AG08396 (cell line): ENCODE measurements around the gene FRYL.
A peak's percentile ranks its signal among the peaks of the same experiment; 100 is the strongest.
"Not testable (repeated sequence)": the region's sequence is repeated elsewhere in the genome, so short reads cannot be mapped to it uniquely, and the experiment has no call there.

Experiments used
- DNase-seq: peaks from one replicate; pipeline ENCODE4 v3.0.0; 2012; ENCODE audit warnings: low spot score, mixed read lengths

The FRYL gene

DNA sequence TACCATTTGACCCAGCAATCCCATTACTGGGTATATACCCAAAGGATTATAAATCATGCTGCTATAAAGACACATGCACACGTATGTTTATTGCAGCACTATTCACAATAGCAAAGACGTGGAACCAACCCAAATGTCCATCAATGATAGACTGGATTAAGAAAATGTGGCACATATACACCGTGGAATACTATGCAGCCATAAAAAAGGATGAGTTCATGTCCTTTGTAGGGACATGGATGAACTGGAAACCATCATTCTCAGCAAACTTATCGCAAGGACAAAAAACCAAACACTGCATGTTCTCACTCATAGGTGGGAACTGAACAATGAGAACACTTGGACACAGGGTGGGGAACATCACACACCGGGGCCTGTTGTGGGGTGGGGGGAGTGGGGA lies 34.9 kb downstream of the FRYL start:
- not testable (repeated sequence) for DNase-seq

- DNase-seq = no peak
These were observed 37.7 kb downstream of the FRYL start for GRCh38 chr4:48742412-48742811.

GRCh38 chr4:48739560-48740019 lies 40.5 kb downstream of the FRYL start:
- no peak for DNase-seq

- no peak for DNase-seq
These were observed 41.2 kb downstream of the FRYL start for GRCh38 chr4:48738856-48739255.

DNA sequence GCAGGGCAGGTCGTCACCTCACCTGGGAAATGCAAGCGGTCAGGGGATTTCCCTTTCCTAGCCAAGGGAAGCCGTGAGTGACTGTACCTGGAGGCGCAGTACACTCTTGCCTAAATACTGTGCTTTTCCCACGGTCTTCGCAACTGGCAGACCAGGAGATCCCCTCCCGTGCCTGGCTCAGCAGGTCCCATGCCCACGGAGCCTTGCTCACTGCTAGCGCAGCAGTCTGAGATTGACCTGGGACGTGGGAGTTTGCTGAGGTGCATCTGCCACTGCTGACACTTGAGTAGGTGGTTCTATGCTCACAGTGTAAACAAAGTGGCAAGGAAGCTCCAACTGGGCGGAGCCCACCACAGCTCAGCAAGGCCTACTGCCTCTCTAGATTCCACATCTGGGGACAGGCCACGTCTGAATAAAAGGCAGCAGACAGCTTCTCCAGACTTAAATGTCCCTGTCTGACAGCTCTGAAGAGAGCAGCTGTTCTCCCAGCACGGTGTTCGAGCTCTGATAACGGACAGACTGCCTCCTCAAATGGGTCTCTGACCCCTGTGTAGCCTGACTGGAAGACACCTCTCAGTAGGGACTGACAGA lies 51.1 kb downstream of the FRYL start:
- DNase-seq = not testable (repeated sequence)

DNA sequence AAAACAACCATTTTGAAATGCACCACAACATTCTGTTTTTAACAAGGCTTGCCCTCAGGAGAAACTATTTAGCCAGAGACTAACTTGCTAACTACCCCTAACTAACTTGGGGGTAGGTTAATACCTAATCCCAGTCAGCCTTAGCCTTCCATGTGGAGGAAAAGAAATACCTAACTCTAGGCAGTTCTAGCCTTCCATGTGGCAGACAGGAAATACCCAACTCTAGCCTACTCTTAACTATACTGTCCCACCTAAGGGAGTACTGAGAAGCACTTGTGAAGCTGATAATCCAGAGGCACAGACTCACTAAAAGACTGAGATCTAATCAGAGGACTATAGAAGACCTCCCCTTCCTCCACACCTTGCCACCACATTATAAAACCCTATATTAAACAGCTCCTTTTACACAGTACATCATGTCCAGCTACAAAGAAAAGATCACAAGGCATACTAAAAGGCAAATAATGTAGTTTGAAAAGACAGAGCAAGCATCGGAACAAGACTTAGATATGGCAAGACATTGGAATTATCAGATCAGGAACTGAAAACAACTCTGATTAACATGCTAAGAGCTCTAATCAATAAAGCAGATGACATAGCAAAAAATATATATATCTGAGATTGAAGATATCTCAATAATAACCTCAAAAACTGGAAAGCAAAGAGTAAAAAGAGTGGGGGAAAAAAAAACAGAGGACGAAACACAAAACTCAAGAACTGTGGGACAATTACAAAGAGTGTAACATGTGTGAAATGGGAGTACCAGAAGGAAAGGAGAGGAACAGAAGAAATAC lies 52.2 kb downstream of the FRYL start:
- no peak for DNase-seq

DNA sequence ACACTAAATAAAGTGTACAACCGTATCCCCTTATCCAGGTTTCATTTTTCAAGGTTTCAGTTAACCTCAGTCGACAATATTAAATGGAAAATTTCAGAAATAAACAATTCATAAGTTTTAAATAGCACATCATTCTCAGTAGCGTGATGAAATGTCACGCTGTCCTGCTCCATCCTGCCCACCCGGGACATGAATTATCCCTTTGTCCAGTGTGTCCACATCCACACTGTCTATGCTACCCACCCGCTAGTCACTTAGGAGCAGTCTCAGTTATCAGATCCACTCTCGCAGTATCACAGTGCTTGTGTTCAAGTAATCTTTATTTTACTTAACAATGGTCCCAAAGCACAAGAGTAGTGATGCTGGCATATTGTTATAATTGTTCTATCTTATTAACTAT lies 54.7 kb downstream of the FRYL start:
- no peak for DNase-seq

GRCh38 chr4:48722509-48723446 lies 57.3 kb downstream of the FRYL start:
- no peak for DNase-seq

- DNase-seq = no peak
These were observed 59.6 kb downstream of the FRYL start for GRCh38 chr4:48720459-48720858.

DNA sequence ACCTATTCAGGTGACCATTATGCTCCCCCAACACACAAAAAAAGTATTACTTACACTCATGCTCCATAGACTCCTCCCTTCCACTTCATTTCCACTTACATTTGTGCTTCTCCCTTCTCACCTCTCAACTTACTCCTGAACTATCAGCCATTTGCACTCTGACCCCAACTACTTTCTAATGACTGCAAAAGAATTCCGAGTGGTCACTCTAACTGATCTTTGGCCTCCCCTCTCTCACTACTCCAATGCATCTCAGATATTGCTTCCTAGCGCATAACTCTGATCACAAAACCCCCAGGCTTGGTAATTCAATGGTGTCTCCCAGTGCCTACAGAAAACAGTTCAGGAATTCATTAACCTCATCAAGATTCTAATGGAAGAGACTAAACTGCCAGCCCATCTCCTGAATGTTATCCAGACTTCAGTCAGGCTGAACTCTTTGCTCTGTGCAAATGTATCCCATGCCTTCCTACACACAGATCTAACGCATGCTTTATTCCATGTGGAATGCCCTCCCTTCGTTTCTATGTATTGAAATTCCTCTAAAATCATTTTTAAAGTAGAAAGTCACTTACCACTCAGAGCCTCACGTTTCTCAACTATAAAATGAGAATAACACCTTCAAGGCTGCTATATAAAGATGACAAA lies 61.1 kb downstream of the FRYL start:
- no peak for DNase-seq

DNA sequence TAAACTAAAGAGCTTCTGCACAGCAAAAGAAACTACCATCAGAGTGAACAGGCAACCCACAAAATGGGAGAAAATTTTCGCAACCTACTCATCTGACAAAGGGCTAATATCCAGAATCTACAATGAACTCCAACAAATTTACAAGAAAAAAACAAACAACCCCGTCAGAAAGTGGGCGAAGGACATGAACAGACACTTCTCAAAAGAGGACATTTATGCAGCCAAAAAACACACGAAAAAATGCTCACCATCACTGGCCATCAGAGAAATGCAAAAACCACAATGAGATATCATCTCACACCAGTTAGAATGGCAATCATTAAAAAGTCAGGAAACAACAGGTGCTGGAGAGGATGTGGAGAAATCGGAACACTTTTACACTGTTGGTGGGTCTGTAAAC lies 63.8 kb downstream of the FRYL start:
- DNase-seq = not testable (repeated sequence)

- no peak for DNase-seq
These were observed 69.5 kb downstream of the FRYL start for GRCh38 chr4:48710446-48711209.

- no peak for DNase-seq
These were observed 70.2 kb downstream of the FRYL start for GRCh38 chr4:48709901-48710300.

- no peak for DNase-seq
These were observed 71.5 kb downstream of the FRYL start for GRCh38 chr4:48708610-48709009.

GRCh38 chr4:48706736-48707135 lies 73.3 kb downstream of the FRYL start:
- DNase-seq = no peak

- DNase-seq = no peak
These were observed 74.5 kb downstream of the FRYL start for GRCh38 chr4:48705609-48706008.

DNA sequence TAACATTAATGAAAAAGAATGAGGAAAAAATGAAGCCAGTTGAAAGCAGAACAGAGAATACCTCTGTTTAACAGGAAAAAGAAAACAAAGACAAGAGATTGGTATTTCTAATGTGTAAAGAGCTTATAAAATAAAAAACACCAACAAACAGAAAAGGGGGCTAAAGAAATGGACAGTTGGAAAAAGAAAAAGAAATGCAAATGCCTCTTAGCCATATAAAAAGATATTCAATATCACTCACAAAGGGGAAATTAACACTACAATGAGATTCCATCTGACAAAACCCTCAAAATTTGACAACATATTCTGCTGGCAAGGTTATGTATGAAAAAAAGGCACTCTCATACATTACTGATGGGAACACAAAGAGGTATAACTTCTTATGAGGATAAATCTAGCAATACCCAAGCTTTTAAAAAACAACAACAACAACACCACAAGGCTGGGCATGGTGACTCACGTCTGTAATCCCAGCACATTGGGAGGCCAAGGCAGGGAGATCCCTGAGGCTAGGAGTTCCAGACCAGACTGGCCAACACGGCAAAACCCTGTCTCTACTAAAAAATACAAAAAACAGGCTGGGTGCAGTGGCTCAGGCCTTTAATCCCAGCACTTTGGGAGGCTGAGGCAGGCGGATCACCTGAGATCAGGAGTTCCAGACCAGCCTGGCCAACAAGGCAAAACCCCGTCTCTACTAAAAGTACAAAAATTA lies 75.8 kb downstream of the FRYL start:
- DNase-seq = no peak

DNA sequence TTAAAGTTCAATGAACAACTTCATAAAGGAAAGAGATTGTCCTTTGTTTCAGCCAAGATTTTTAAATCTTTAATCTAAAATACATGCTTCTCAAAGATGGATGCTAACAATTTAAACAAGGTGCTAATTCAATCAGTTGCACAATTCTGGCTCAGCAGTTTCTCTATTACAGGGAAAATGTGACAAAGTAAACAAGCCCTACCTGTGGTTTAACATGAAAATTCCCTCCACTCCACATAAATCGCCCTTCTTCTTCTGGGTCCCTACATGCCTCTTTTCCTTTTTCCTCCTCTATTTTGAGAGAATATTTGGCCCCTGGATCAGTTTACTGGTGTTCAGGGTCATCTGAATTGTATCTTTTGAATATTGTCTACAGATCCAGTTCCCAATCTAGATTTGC lies 80.6 kb downstream of the FRYL start:
- no peak for DNase-seq

GRCh38 chr4:48698029-48698971 lies 81.8 kb downstream of the FRYL start:
- peak; percentile 51 for DNase-seq
